ENCODE results near the gene CAND1.

The CAND1 gene

DNA sequence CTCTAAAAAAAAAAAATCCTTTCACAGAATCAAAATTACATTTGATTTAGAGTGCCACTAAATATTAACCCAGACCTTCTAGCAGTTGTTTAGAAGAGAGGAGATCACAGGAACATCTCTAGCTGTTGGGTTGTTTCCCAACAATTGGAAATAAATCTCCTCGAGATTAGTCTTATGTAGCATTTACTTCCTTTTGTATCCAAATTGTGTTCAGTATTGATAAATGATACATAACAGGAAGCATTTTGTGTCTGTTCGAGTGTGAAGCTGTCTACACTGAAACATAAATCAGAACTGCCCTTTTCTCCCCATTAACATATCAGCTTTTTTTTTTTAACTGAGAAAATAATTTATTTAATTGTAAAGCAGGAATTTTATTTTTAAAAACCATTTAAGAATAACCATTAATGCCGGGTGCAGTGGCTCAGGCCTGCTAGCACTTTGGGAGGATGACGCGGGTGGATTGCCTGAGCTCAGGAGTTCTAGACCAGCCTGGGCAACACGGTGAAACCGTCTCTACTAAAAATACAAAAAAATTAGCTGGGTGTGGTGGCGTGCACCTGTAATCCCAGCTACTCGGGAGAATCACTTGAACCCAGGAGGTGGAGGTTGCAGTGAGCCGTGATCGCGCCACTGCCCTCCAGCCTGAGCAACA, 14.7 kb upstream of the CAND1 start:
- TF ChIP-seq, protein P1, sequence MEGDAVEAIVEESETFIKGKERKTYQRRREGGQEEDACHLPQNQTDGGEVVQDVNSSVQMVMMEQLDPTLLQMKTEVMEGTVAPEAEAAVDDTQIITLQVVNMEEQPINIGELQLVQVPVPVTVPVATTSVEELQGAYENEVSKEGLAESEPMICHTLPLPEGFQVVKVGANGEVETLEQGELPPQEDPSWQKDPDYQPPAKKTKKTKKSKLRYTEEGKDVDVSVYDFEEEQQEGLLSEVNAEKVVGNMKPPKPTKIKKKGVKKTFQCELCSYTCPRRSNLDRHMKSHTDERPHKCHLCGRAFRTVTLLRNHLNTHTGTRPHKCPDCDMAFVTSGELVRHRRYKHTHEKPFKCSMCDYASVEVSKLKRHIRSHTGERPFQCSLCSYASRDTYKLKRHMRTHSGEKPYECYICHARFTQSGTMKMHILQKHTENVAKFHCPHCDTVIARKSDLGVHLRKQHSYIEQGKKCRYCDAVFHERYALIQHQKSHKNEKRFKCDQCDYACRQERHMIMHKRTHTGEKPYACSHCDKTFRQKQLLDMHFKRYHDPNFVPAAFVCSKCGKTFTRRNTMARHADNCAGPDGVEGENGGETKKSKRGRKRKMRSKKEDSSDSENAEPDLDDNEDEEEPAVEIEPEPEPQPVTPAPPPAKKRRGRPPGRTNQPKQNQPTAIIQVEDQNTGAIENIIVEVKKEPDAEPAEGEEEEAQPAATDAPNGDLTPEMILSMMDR (IDR thresholded peaks at IDR 0.05; ENCODE audit: poor library complexity, severe bottlenecking): no peak
- DNase-seq (ENCODE audit: low spot score): no peak
- ATAC-seq (ENCODE audit: low read depth): no peak

DNA sequence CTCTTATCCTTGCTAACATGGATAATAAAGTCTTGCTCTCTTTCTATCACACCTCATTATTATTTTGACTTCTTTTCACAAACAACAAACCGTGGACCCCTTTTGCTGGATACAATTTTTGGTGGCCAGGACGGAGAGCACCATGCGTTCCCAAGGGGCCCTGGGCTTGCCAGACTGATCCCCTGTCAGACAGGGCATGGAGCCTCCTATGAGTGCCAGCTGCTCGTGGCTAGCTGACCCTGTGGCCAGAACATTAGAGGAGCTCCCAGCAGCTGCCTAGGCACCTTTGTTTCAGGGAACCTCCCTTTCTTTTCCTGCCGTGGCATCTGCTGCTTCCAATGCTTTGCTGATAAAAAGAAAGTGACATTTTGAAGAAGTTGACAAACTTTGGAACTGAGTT, 12.5 kb upstream of the CAND1 start:
- Histone ChIP-seq H3K27ac (ENCODE audit: poor library complexity, severe bottlenecking) (no peak overlapping the region), H3K9me3 (ENCODE audit: severe bottlenecking) (no peaks in the 10 kb centered on the region), H3K36me3 (ENCODE audit: low read depth) (no peaks in the 10 kb centered on the region), H3K4me3 (ENCODE audit: severe bottlenecking) (no peak overlapping the region), H3K27me3 (ENCODE audit: insufficient read depth, poor library complexity, severe bottlenecking) (no peaks in the 10 kb centered on the region), H3K4me1 (ENCODE audit: insufficient read depth, poor library complexity, severe bottlenecking) (no peaks in the 10 kb centered on the region)
- no peak for ATAC-seq (ENCODE audit: low read depth)
- DNase-seq (ENCODE audit: low spot score): no peak
- TF ChIP-seq, protein P1 (IDR thresholded peaks at IDR 0.05; ENCODE audit: poor library complexity, severe bottlenecking): no peak

More for the DNA sequence above, 14.7 kb upstream of the CAND1 start:
- Histone ChIP-seq H3K4me3 (ENCODE audit: severe bottlenecking) (no peak overlapping the region), H3K27me3 (ENCODE audit: insufficient read depth, poor library complexity, severe bottlenecking) (no peaks in the 10 kb centered on the region), H3K9me3 (ENCODE audit: severe bottlenecking) (no peaks in the 10 kb centered on the region), H3K4me1 (ENCODE audit: insufficient read depth, poor library complexity, severe bottlenecking) (no peaks in the 10 kb centered on the region), H3K36me3 (ENCODE audit: low read depth) (no peaks in the 10 kb centered on the region), H3K27ac (ENCODE audit: poor library complexity, severe bottlenecking) (no peak overlapping the region)

DNA sequence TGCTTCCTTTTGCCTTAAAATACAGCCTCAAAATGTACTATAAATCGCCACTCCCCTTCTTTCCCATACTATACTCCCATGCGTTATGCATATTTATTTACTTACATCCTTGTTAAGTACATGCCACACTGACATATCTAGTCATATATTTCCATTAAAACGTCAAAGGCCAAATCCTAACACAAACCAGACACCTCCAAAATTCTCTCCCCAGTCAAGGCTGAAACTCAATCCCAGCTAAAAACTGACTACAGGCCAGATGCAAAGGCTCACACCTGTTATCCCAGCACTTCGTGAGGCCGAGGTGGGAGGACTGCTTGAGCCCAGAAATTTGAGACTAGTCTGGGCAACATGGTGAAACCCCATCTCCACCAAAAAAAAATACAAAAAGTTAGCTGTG, 5.7 kb upstream of the CAND1 start:
- Histone ChIP-seq H3K4me1 (ENCODE audit: insufficient read depth, poor library complexity, severe bottlenecking) (no peaks in the 10 kb centered on the region), H3K4me3 (ENCODE audit: severe bottlenecking) (no peak overlapping the region), H3K27ac (ENCODE audit: poor library complexity, severe bottlenecking) (no peak overlapping the region), H3K27me3 (ENCODE audit: insufficient read depth, poor library complexity, severe bottlenecking) (no peaks in the 10 kb centered on the region), H3K9me3 (ENCODE audit: severe bottlenecking) (no peaks in the 10 kb centered on the region), H3K36me3 (ENCODE audit: low read depth) (no peaks in the 10 kb centered on the region)
- DNase-seq (ENCODE audit: low spot score) (no peak), ATAC-seq (ENCODE audit: low read depth) (no peak)
- TF ChIP-seq, protein P1 (IDR thresholded peaks at IDR 0.05; ENCODE audit: poor library complexity, severe bottlenecking): no peak

DNA sequence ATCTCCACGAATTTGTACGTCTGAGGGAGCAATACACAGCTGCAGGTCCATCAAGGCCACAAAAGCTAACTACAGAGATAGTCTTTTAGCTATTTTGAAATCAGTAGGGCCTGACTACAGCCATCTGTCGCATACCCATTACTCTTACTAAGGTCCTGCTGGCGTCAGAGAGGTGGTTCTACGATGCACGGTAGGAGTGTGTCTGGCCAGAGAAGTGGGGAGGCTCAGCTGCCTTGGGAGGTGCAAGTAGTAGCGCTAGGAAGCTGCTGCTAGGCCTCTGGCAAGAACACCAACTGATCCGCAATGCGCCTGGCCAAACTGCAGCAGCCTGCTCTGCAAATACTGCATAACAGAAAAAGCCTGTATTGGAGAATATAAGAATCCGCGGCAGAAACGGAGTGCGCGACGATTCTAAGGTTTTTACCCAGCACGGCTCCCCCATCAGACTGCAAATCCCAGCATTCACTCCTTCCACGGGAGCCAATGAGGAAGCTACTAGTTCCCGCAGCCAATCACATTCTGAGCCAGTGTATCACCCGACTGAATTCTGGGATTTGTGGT, 743 bp upstream of the CAND1 start:
- peak; percentile 83 for ATAC-seq (ENCODE audit: low read depth)
- no peaks in the 10 kb centered on the region; the same call in none of the 2 replicates for H3K36me3 ChIP-seq (ENCODE audit: low read depth)
- TF ChIP-seq, protein P1 (IDR thresholded peaks at IDR 0.05; ENCODE audit: poor library complexity, severe bottlenecking): no peak
- no peaks in the 10 kb centered on the region for H3K9me3 ChIP-seq (ENCODE audit: severe bottlenecking)
- DNase-seq (ENCODE audit: low spot score): peak; percentile 92
- no peaks in the 10 kb centered on the region for H3K27me3 ChIP-seq (ENCODE audit: insufficient read depth, poor library complexity, severe bottlenecking)
- peaks cover 12% of the 10 kb centered on the region for H3K4me1 ChIP-seq (ENCODE audit: insufficient read depth, poor library complexity, severe bottlenecking)
- H3K4me3 ChIP-seq (ENCODE audit: severe bottlenecking): peak overlapping the region; percentile 88
- peak overlapping the region; percentile 83 for H3K27ac ChIP-seq (ENCODE audit: poor library complexity, severe bottlenecking)

All from RWPE2 (cell line).